Panc1 (cell line): ENCODE results near the gene TNFAIP2.

Source experiments
- CTCF ChIP-seq: fragments of 450-650 bp; IDR thresholded peaks from 2 replicates; pipeline ENCODE4 v1.5.1; 2017; ENCODE audit warnings: mild to moderate bottlenecking
- POLR2AphosphoS5 ChIP-seq: IDR thresholded peaks from 2 replicates; pipeline ENCODE4 v1.6.1; 2012; ENCODE audit warnings: mild to moderate bottlenecking, low read depth, low read length, moderate library complexity
- REST ChIP-seq, 2 experiments: IDR thresholded peaks; 2 replicates each; pipeline ENCODE4 v1.6.1; 2011 to 2012; ENCODE audit warnings: low read depth in 2 of 2, control low read depth in 1 of 2, low read length in 1 of 2, mild to moderate bottlenecking in 1 of 2, moderate library complexity in 1 of 2; ENCODE audit not compliant: insufficient read depth in 1 of 2
- SIN3A ChIP-seq: IDR thresholded peaks from 2 replicates; pipeline ENCODE4 v1.6.1; 2012; ENCODE audit warnings: low read depth, mild to moderate bottlenecking, low read length, moderate library complexity, borderline replicate concordance; ENCODE audit not compliant: insufficient read depth
- TCF7L2 ChIP-seq: IDR thresholded peaks from 2 replicates; pipeline ENCODE4 v1.6.1; 2011; ENCODE audit warnings: mild to moderate bottlenecking, low read depth, low read length, inconsistent platforms

- TF ChIP-seq CTCF (peak; percentile 93), POLR2AphosphoS5 (no peak), SIN3A (no peak), REST (IDR thresholded peaks at IDR 0.05; ENCODE audit: insufficient read depth in 1 of 2, low read depth in 2 of 2, low read length in 1 of 2) (no peak), TCF7L2 (no peak)
Observed at GRCh38 chr14:103104654-103105452, 18.4 kb upstream of the TNFAIP2 start.
